H9 (cell line): ENCODE measurements around the gene YPEL3. TPM values are rescaled to one million over a fixed set of nuclear protein-coding genes. Genes with fewer than 3 reads are reported as not detected.

ENCODE experiments used
- DNase-seq: peaks from one replicate; pipeline ENCODE4 v3.0.0-alpha.2; 2017
- H2AFZ ChIP-seq: one replicate; pipeline ENCODE4 v1.6.1; 2013; ENCODE audit warnings: mild to moderate bottlenecking, low read length, control low read depth, moderate library complexity
- H2AK5ac ChIP-seq: 2 replicates; pipeline ENCODE4 v1.6.1; 2013; ENCODE audit warnings: low read length, control low read depth, mixed read lengths; ENCODE audit not compliant: insufficient read length
- H2BK120ac ChIP-seq: one replicate; pipeline ENCODE4 v1.6.1; 2013; ENCODE audit warnings: low read depth, mild to moderate bottlenecking, low read length, control low read depth, inconsistent platforms; ENCODE audit not compliant: poor library complexity, severe bottlenecking
- H2BK12ac ChIP-seq: 2 replicates; pipeline ENCODE4 v1.6.1; 2013; ENCODE audit warnings: low read length, control low read depth, mixed read lengths, low read depth; ENCODE audit not compliant: insufficient read length
- H2BK15ac ChIP-seq: 2 replicates; pipeline ENCODE4 v1.6.1; 2013; ENCODE audit warnings: low read depth, low read length, control low read depth
- H2BK20ac ChIP-seq: one replicate; pipeline ENCODE4 v1.6.1; 2013; ENCODE audit warnings: low read depth, mild to moderate bottlenecking, low read length, control low read depth, inconsistent platforms; ENCODE audit not compliant: poor library complexity, severe bottlenecking
- H2BK5ac ChIP-seq: 2 replicates; pipeline ENCODE4 v1.6.1; 2013; ENCODE audit warnings: low read length, control low read depth, mixed read lengths; ENCODE audit not compliant: insufficient read length
- H3K14ac ChIP-seq: 2 replicates; pipeline ENCODE4 v1.6.1; 2013; ENCODE audit warnings: low read length, control low read depth; ENCODE audit not compliant: insufficient read depth
- H3K18ac ChIP-seq: 2 replicates; pipeline ENCODE4 v1.6.1; 2013; ENCODE audit warnings: low read depth, mild to moderate bottlenecking, mixed read lengths, low read length, control low read depth; ENCODE audit not compliant: insufficient read length
- H3K23ac ChIP-seq: 2 replicates; pipeline ENCODE4 v1.6.1; 2013; ENCODE audit warnings: low read length, control low read depth, mixed read lengths, low read depth; ENCODE audit not compliant: insufficient read length
- H3K23me2 ChIP-seq: 2 replicates; pipeline ENCODE4 v1.6.1; 2013; ENCODE audit warnings: low read depth, mild to moderate bottlenecking, mixed read lengths, low read length, control low read depth; ENCODE audit not compliant: insufficient read length, poor library complexity, severe bottlenecking
- H3K27ac ChIP-seq: 2 replicates; pipeline ENCODE4 v1.5.1; 2013; ENCODE audit warnings: low read length, control low read depth, mixed read lengths, low read depth; ENCODE audit not compliant: insufficient read length
- H3K27me3 ChIP-seq: 2 replicates; pipeline ENCODE4 v1.6.1; 2013; ENCODE audit warnings: low read length, control low read depth, inconsistent platforms; ENCODE audit not compliant: insufficient read depth
- H3K4ac ChIP-seq: 2 replicates; pipeline ENCODE4 v1.6.1; 2013; ENCODE audit warnings: low read depth, mild to moderate bottlenecking, control low read depth, inconsistent platforms, low read length, moderate library complexity
- H3K4me1 ChIP-seq: 2 replicates; pipeline ENCODE4 v1.6.1; 2013; ENCODE audit warnings: low read length, control low read depth, inconsistent platforms; ENCODE audit not compliant: insufficient read depth
- H3K4me2 ChIP-seq: 2 replicates; pipeline ENCODE4 v1.6.1; 2013; ENCODE audit warnings: low read length, control low read depth, mixed read lengths; ENCODE audit not compliant: insufficient read length, insufficient read depth
- H3K56ac ChIP-seq: 2 replicates; pipeline ENCODE4 v1.6.1; 2013; ENCODE audit warnings: low read depth, mild to moderate bottlenecking, mixed read lengths, low read length, control low read depth; ENCODE audit not compliant: insufficient read length
- H3K79me1 ChIP-seq: 2 replicates; pipeline ENCODE4 v1.6.1; 2013; ENCODE audit warnings: low read depth, mild to moderate bottlenecking, moderate library complexity, low read length, control low read depth, inconsistent platforms; ENCODE audit not compliant: insufficient read depth, poor library complexity, severe bottlenecking
- H3K79me2 ChIP-seq: 2 replicates; pipeline ENCODE4 v1.6.1; 2013; ENCODE audit warnings: low read length, control low read depth, inconsistent platforms; ENCODE audit not compliant: insufficient read depth
- H3K9ac ChIP-seq: 2 replicates; pipeline ENCODE4 v1.6.1; 2013; ENCODE audit warnings: low read length, control low read depth, mixed read lengths; ENCODE audit not compliant: insufficient read length; ENCODE audit errors: extremely low read depth
- H3K9me3 ChIP-seq: one replicate; pipeline ENCODE4 v1.6.1; 2013; ENCODE audit warnings: low read depth, low read length, inconsistent platforms; ENCODE audit not compliant: control insufficient read depth
- H3T11ph ChIP-seq: one replicate; pipeline ENCODE4 v1.6.1; 2013; ENCODE audit warnings: mild to moderate bottlenecking, low read length, control low read depth, inconsistent platforms
- H4K20me1 ChIP-seq: one replicate; pipeline ENCODE4 v1.6.1; 2013; ENCODE audit not compliant: control insufficient read depth, insufficient read length, insufficient read depth
- H4K5ac ChIP-seq: 2 replicates; pipeline ENCODE4 v1.6.1; 2013; ENCODE audit warnings: low read depth, mild to moderate bottlenecking, mixed read lengths, low read length, control low read depth; ENCODE audit not compliant: insufficient read length
- H4K8ac ChIP-seq: replicated peaks from 2 replicates; pipeline ENCODE4 v1.6.1; 2013; ENCODE audit warnings: low read length, control low read depth, mixed read lengths, low read depth; ENCODE audit not compliant: insufficient read length
- H4K91ac ChIP-seq: 2 replicates; pipeline ENCODE4 v1.6.1; 2013; ENCODE audit warnings: low read depth, mild to moderate bottlenecking, moderate library complexity, mixed read lengths, low read length, control low read depth; ENCODE audit not compliant: insufficient read length
- H3K27ac Mint-ChIP-seq, 3 experiments: 2 replicates in 2 of 3; 3 replicates in 1 of 3; pipeline ENCODE4 v1.8.0; 2020 to 2021; ENCODE audit warnings: mixed read lengths in 3 of 3, mild to moderate bottlenecking in 1 of 3, moderate library complexity in 1 of 3
- H3K27me3 Mint-ChIP-seq: 2 replicates; pipeline ENCODE4 v1.8.0; 2021; ENCODE audit warnings: low read depth, mild to moderate bottlenecking, moderate library complexity, mixed read lengths
- H3K36me3 Mint-ChIP-seq, 3 experiments: 2 replicates in 2 of 3; 3 replicates in 1 of 3; pipeline ENCODE4 v1.8.0; 2020 to 2021; ENCODE audit warnings: low read depth in 3 of 3, mixed read lengths in 3 of 3; ENCODE audit not compliant: insufficient read depth in 1 of 3
- H3K4me1 Mint-ChIP-seq, 2 experiments: 2 replicates each; pipeline ENCODE4 v1.8.0; 2020; ENCODE audit warnings: mixed read lengths in 2 of 2
- H3K4me3 Mint-ChIP-seq, 2 experiments: 2 replicates in 1 of 2; 3 replicates in 1 of 2; pipeline ENCODE4 v1.8.0; 2020 to 2021; ENCODE audit warnings: mild to moderate bottlenecking in 2 of 2, mixed read lengths in 2 of 2, moderate library complexity in 1 of 2
- H3K9me3 Mint-ChIP-seq, 2 experiments: 2 replicates in 1 of 2; 3 replicates in 1 of 2; pipeline ENCODE4 v1.8.0; 2020; ENCODE audit warnings: mild to moderate bottlenecking in 2 of 2, mixed read lengths in 2 of 2, moderate library complexity in 1 of 2
- CTCF ChIP-seq: fragments of 200-600 bp; sonication (generic); conservative IDR thresholded peaks from 3 replicates; pipeline ENCODE4 v1.8.0; 2021; ENCODE audit warnings: antibody characterized with exemption, mild to moderate bottlenecking
- WGBS: extraction: QIAGEN DNeasy Blood & Tissue Kit; methylation state at CpG from one replicate; pipeline ENCODE4 v1.1.7; 2013; ENCODE audit warnings: missing lambda C conversion rate, low lambda C conversion rate, mixed read lengths; ENCODE audit not compliant: insufficient read length; ENCODE audit errors: extremely low coverage; 5-methylcytosine and 5-hydroxymethylcytosine counted together
- total RNA-seq: library from RNA; stranded (reverse); gene quantifications from 2 replicates; pipeline ENCODE4 v1.2.1, GENCODE V29; 2021

The YPEL3 gene
- total RNA-seq, 1 experiment from 2014 or later: 27.5 TPM

DNA sequence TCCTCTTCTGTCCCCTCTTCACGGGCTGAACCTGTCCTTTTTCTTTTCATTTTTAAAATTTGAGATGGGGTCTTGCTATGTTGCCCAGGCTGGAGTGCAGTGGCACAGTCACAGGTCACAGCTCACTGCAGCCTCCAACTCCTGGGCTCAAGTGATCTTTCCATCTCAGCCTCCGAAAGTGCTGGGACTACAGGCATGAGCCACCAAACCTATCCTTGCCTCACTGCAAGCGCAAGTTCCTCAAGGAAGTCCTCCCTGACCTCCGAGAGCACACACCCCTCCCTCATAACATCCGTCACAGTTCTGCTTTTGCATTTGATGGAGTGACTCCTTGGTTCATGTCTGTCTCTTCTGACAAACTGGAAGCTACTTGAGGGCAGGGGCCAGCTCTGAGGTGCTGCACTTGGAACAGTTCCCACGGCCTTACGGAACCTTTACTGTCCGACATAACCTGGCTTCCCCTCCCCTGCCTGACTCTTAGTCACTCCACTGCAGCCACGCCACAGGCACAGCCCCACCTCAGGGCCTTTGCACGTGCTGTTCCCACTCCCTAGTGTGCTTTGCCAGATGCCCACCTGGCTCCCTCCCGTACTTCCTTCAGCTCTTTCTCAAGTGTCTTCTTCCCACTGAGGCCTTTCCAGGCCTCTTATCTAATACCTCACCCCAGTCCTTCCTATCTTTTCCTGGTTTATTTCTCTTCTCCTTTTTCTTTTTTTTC lies 8.7 kb downstream of the YPEL3 start:
- peak overlapping the region in 1 of 3 experiments; percentile 40; a peak in 1 of 7 replicates for H3K27ac Mint-ChIP-seq

More for the DNA sequence above, 8.7 kb downstream of the YPEL3 start:
- TF ChIP-seq CTCF: no peak
- DNase-seq: no peak
- H3K9me3 ChIP-seq: no peaks in the 10 kb centered on the region
- Mint-ChIP-seq H3K36me3 (peaks cover 17 to 38% (median 38%) of the 10 kb centered on the region in 3 experiments; a peak in 6 of 7 replicates), H3K4me1 (peaks cover 4 to 10% of the 10 kb centered on the region in 2 experiments; a peak in 2 of 4 replicates), H3K9me3 (no peaks in the 10 kb centered on the region; a peak in 1 of 5 replicates), H3K4me3 (no peak overlapping the region), H3K27me3 (peaks cover 4% of the 10 kb centered on the region; the same call in 1 of the 2 replicates)
- no peaks in the 10 kb centered on the region for H3K4me1 ChIP-seq
- no peak overlapping the region for H3K56ac ChIP-seq
- H2BK20ac ChIP-seq: no peak overlapping the region
- H3K18ac ChIP-seq: no peak overlapping the region
- H2AK5ac ChIP-seq: no peak overlapping the region
- WGBS: no CpG with 5 or more reads among the region's 11 CpGs
- H4K5ac ChIP-seq: no peak overlapping the region
- no peak overlapping the region for H4K91ac ChIP-seq
- no peaks in the 10 kb centered on the region for H3K79me1 ChIP-seq
- no peak overlapping the region; the same call in 1 of the 2 replicates for H3K14ac ChIP-seq
- H4K20me1 ChIP-seq: no peaks in the 10 kb centered on the region
- H3K4ac ChIP-seq: no peak overlapping the region
- H2BK120ac ChIP-seq: no peak overlapping the region
- no peak overlapping the region for H3K9ac ChIP-seq
- peaks cover 8% of the 10 kb centered on the region for H3K23me2 ChIP-seq
- no peak overlapping the region for H2AFZ ChIP-seq
- no peaks in the 10 kb centered on the region for H3K79me2 ChIP-seq
- H3K27ac ChIP-seq: no peak overlapping the region
- H2BK12ac ChIP-seq: no peak overlapping the region
- no peak overlapping the region for H3K4me2 ChIP-seq
- H3K27me3 ChIP-seq: no peaks in the 10 kb centered on the region
- no peak overlapping the region for H4K8ac ChIP-seq
- H3K23ac ChIP-seq: no peak overlapping the region
- no peak overlapping the region for H2BK5ac ChIP-seq
- no peak overlapping the region for H2BK15ac ChIP-seq
- H3T11ph ChIP-seq: no peak overlapping the region
